GM23338 (cell line): ENCODE data around the gene TM4SF5. TPM values are rescaled to one million over a fixed set of nuclear protein-coding genes. Genes with fewer than 3 reads are reported as not detected.

Experiments used
- ATAC-seq: fragments of 200-7000 bp; cut with Tn5 transposase; 3 replicates; pipeline ENCODE4 v1.9.1; 2020
- DNase-seq: peaks from one replicate; pipeline ENCODE4 v3.0.0-alpha.2; 2015; ENCODE audit warnings: low spot score
- H2AFZ ChIP-seq: fragments of 200-600 bp; sonication (generic); 2 replicates; pipeline ENCODE4 v1.8.0; 2016; ENCODE audit warnings: antibody characterized with exemption, mild to moderate bottlenecking, moderate library complexity
- H3F3A ChIP-seq: fragments of 200-600 bp; sonication (generic); replicated peaks from 2 replicates; pipeline ENCODE4 v1.8.0; 2017; ENCODE audit warnings: antibody characterized with exemption, mixed run types, low read depth
- H3K27ac ChIP-seq: fragments of 200-600 bp; sonication (generic); 2 replicates; pipeline ENCODE4 v1.6.1; 2016; ENCODE audit warnings: low read depth
- H3K27me3 ChIP-seq: fragments of 200-600 bp; sonication (generic); 2 replicates; pipeline ENCODE4 v1.8.0; 2016; ENCODE audit warnings: mild to moderate bottlenecking, mixed run types, moderate library complexity; ENCODE audit not compliant: insufficient read depth
- H3K36me3 ChIP-seq: fragments of 200-600 bp; sonication (generic); 2 replicates; pipeline ENCODE4 v1.8.0; 2016; ENCODE audit warnings: mild to moderate bottlenecking; ENCODE audit not compliant: insufficient read depth
- H3K4me1 ChIP-seq: fragments of 200-600 bp; sonication (generic); 2 replicates; pipeline ENCODE4 v1.8.0; 2016; ENCODE audit warnings: mild to moderate bottlenecking, moderate library complexity; ENCODE audit not compliant: insufficient read depth
- H3K4me2 ChIP-seq: fragments of 200-600 bp; sonication (generic); 2 replicates; pipeline ENCODE4 v1.7.1; 2017; ENCODE audit warnings: mixed run types
- H3K4me3 ChIP-seq: fragments of 200-600 bp; sonication (generic); 2 replicates; pipeline ENCODE4 v1.6.1; 2016; ENCODE audit warnings: mixed run types
- H3K79me2 ChIP-seq: fragments of 200-600 bp; sonication (generic); replicated peaks from 2 replicates; pipeline ENCODE4 v1.8.0; 2017; ENCODE audit warnings: mild to moderate bottlenecking; ENCODE audit not compliant: insufficient read depth
- H3K9me2 ChIP-seq: fragments of 200-600 bp; sonication (generic); 2 replicates; pipeline ENCODE4 v1.8.0; 2017; ENCODE audit not compliant: insufficient read depth
- H4K20me1 ChIP-seq: fragments of 200-600 bp; sonication (generic); replicated peaks from 2 replicates; pipeline ENCODE4 v1.8.0; 2017; ENCODE audit warnings: mild to moderate bottlenecking; ENCODE audit not compliant: insufficient read depth
- H3K27ac Mint-ChIP-seq: 2 replicates; pipeline ENCODE4 v1.8.0; 2020; ENCODE audit warnings: inconsistent platforms, mild to moderate bottlenecking, moderate library complexity, mixed read lengths
- H3K27me3 Mint-ChIP-seq: 3 replicates; pipeline ENCODE4 v1.8.0; 2022; ENCODE audit warnings: low read depth, mild to moderate bottlenecking, moderate library complexity, mixed read lengths, inconsistent platforms; ENCODE audit not compliant: insufficient read depth, poor library complexity
- H3K36me3 Mint-ChIP-seq: 3 replicates; pipeline ENCODE4 v1.8.0; 2021; ENCODE audit warnings: low read depth, mild to moderate bottlenecking, inconsistent platforms, moderate library complexity, mixed read lengths
- H3K4me1 Mint-ChIP-seq: 3 replicates; pipeline ENCODE4 v1.8.0; 2020; ENCODE audit warnings: mild to moderate bottlenecking, inconsistent platforms, mixed read lengths
- H3K4me3 Mint-ChIP-seq: 3 replicates; pipeline ENCODE4 v1.8.0; 2021; ENCODE audit warnings: moderate library complexity, mild to moderate bottlenecking, inconsistent platforms, mixed read lengths
- H3K9me3 Mint-ChIP-seq: 3 replicates; pipeline ENCODE4 v1.8.0; 2020; ENCODE audit warnings: moderate library complexity, mild to moderate bottlenecking, inconsistent platforms, mixed read lengths
- CREB1 ChIP-seq: fragments of 250-450 bp; sonication (Bioruptor Pico); IDR thresholded peaks from 2 replicates; pipeline ENCODE4 v1.5.0; 2020; ENCODE audit warnings: low read depth, mild to moderate bottlenecking, moderate library complexity
- POLR2AphosphoS5 ChIP-seq: IDR thresholded peaks from 2 replicates; pipeline ENCODE4 v1.6.1; 2016; ENCODE audit warnings: antibody characterized with exemption, low read depth
- ZNF114 ChIP-seq: fragments of 250-450 bp; sonication (Bioruptor Pico); IDR thresholded peaks from 2 replicates; pipeline ENCODE4 v1.5.0; 2020; ENCODE audit warnings: mild to moderate bottlenecking, moderate library complexity
- polyA plus RNA-seq: library from polyadenylated mRNA; unstranded; fragments of >200 nt; fragmentation: Nextera tagmentation; extraction: Ambion mirVana; gene quantifications from 2 replicates; pipeline ENCODE4 v1.2.1, GENCODE V29; 2016
- total RNA-seq: library from RNA; depleted of rRNA; stranded (reverse); fragments of >200 nt; shearing (Covaris generic); gene quantifications from 2 replicates; pipeline ENCODE4 v1.2.3, GENCODE V29; 2014
- TF ChIP-seq, protein P1 (sequence below): fragments of 250-450 bp; sonication (Bioruptor Pico); IDR thresholded peaks from 2 replicates; pipeline ENCODE4 v1.5.0; 2020; ENCODE audit warnings: mild to moderate bottlenecking, moderate library complexity
- TF ChIP-seq, protein P2 (sequence below), 2 experiments: fragments of 200-600 bp in 1 of 2; sonication (generic) in 1 of 2; conservative IDR thresholded peaks; 2 replicates each; pipeline versions ENCODE4 v1.5.1 to v1.6.1; 2016 to 2017; ENCODE audit warnings: antibody characterized with exemption in 2 of 2, low read depth in 2 of 2, mild to moderate bottlenecking in 2 of 2, moderate library complexity in 1 of 2
- TF ChIP-seq, protein P3 (sequence below): IDR thresholded peaks from 2 replicates; pipeline ENCODE4 v1.6.1; 2016; ENCODE audit warnings: antibody characterized with exemption

TM4SF5 gene
- total and polyA plus RNA-seq, 2 experiments from 2014 or later, result not detected

GRCh38 chr17:4789701-4789950, 17.9 kb downstream of the TM4SF5 start (continued):
- TF ChIP-seq, protein P1, sequence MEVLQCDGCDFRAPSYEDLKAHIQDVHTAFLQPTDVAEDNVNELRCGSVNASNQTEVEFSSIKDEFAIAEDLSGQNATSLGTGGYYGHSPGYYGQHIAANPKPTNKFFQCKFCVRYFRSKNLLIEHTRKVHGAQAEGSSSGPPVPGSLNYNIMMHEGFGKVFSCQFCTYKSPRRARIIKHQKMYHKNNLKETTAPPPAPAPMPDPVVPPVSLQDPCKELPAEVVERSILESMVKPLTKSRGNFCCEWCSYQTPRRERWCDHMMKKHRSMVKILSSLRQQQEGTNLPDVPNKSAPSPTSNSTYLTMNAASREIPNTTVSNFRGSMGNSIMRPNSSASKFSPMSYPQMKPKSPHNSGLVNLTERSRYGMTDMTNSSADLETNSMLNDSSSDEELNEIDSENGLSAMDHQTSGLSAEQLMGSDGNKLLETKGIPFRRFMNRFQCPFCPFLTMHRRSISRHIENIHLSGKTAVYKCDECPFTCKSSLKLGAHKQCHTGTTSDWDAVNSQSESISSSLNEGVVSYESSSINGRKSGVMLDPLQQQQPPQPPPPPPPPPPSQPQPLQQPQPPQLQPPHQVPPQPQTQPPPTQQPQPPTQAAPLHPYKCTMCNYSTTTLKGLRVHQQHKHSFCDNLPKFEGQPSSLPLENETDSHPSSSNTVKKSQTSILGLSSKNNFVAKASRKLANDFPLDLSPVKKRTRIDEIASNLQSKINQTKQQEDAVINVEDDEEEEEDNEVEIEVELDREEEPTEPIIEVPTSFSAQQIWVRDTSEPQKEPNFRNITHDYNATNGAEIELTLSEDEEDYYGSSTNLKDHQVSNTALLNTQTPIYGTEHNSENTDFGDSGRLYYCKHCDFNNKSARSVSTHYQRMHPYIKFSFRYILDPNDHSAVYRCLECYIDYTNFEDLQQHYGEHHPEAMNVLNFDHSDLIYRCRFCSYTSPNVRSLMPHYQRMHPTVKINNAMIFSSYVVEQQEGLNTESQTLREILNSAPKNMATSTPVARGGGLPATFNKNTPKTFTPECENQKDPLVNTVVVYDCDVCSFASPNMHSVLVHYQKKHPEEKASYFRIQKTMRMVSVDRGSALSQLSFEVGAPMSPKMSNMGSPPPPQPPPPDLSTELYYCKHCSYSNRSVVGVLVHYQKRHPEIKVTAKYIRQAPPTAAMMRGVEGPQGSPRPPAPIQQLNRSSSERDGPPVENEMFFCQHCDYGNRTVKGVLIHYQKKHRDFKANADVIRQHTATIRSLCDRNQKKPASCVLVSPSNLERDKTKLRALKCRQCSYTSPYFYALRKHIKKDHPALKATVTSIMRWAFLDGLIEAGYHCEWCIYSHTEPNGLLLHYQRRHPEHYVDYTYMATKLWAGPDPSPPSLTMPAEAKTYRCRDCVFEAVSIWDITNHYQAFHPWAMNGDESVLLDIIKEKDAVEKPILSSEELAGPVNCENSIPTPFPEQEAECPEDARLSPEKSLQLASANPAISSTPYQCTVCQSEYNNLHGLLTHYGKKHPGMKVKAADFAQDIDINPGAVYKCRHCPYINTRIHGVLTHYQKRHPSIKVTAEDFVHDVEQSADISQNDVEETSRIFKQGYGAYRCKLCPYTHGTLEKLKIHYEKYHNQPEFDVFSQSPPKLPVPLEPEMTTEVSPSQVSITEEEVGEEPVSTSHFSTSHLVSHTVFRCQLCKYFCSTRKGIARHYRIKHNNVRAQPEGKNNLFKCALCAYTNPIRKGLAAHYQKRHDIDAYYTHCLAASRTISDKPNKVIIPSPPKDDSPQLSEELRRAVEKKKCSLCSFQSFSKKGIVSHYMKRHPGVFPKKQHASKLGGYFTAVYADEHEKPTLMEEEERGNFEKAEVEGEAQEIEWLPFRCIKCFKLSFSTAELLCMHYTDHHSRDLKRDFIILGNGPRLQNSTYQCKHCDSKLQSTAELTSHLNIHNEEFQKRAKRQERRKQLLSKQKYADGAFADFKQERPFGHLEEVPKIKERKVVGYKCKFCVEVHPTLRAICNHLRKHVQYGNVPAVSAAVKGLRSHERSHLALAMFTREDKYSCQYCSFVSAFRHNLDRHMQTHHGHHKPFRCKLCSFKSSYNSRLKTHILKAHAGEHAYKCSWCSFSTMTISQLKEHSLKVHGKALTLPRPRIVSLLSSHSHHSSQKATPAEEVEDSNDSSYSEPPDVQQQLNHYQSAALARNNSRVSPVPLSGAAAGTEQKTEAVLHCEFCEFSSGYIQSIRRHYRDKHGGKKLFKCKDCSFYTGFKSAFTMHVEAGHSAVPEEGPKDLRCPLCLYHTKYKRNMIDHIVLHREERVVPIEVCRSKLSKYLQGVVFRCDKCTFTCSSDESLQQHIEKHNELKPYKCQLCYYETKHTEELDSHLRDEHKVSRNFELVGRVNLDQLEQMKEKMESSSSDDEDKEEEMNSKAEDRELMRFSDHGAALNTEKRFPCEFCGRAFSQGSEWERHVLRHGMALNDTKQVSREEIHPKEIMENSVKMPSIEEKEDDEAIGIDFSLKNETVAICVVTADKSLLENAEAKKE (CRISPR knock-in tag), result no peak

DNA sequence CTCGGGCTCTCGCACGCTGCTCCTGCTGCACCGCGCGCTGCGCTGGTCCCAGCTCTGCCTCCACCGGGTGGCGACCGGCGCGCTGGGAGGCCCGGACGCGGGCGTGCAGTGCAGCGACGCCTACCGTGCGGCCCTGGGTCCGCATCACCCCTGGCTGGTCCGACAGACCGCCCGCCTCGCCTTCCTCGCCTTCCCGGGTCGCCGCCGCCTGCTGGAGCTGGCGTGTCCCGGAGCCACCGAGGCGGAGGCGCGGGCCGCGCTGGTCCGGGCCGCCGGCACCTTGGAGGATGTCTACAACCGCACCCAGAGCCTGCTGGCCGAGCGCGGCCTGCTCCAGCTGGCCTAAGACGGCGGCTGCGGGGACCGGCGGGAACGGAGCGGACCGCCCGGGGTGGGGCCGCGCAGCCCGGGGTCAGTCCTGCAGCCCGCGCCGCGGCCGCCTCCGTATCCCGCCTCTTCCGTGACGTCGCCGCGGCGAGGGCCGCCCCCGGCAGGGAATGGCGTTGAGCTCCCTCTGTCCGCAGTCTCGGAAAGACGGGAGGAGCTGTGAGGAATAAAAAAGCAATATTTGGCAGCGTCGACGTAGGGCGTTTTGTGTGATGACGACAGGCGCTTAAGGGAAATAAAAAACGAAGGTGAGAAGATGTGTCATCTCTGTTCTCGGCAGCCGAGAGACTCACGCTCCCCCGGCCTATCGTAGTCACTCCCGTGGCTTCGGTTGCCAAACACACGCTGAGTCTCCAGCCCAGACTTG, 18.4 kb downstream of the TM4SF5 start:
- peak overlapping the region; percentile 99 for H3K4me2 ChIP-seq
- H3K9me2 ChIP-seq, result no peaks in the 10 kb centered on the region
- no peak overlapping the region for H3K27ac ChIP-seq
- no peaks in the 10 kb centered on the region for H4K20me1 ChIP-seq
- H3K79me2 ChIP-seq, result no peaks in the 10 kb centered on the region
- H3K4me1 ChIP-seq, result peaks cover 30% of the 10 kb centered on the region
- H3K9me3 Mint-ChIP-seq, result no peaks in the 10 kb centered on the region; the same call in 2 of the 3 replicates
- ATAC-seq (peak; percentile 79), DNase-seq (peak; percentile 79)
- H3K36me3 Mint-ChIP-seq, result peaks cover 5% of the 10 kb centered on the region; the same call in 1 of the 3 replicates
- H3K27ac Mint-ChIP-seq, result no peak overlapping the region
- H3K4me3 ChIP-seq, result peak overlapping the region; percentile 87
- H3K4me1 Mint-ChIP-seq, result peaks cover 23% of the 10 kb centered on the region
- peaks cover 40% of the 10 kb centered on the region for H3K27me3 Mint-ChIP-seq
- TF ChIP-seq, protein P2, sequence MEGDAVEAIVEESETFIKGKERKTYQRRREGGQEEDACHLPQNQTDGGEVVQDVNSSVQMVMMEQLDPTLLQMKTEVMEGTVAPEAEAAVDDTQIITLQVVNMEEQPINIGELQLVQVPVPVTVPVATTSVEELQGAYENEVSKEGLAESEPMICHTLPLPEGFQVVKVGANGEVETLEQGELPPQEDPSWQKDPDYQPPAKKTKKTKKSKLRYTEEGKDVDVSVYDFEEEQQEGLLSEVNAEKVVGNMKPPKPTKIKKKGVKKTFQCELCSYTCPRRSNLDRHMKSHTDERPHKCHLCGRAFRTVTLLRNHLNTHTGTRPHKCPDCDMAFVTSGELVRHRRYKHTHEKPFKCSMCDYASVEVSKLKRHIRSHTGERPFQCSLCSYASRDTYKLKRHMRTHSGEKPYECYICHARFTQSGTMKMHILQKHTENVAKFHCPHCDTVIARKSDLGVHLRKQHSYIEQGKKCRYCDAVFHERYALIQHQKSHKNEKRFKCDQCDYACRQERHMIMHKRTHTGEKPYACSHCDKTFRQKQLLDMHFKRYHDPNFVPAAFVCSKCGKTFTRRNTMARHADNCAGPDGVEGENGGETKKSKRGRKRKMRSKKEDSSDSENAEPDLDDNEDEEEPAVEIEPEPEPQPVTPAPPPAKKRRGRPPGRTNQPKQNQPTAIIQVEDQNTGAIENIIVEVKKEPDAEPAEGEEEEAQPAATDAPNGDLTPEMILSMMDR (conservative IDR thresholded peaks at IDR 0.05; ENCODE audit: low read depth in 2 of 2), result peak; percentile 32 to 68
- TF ChIP-seq, protein P3, sequence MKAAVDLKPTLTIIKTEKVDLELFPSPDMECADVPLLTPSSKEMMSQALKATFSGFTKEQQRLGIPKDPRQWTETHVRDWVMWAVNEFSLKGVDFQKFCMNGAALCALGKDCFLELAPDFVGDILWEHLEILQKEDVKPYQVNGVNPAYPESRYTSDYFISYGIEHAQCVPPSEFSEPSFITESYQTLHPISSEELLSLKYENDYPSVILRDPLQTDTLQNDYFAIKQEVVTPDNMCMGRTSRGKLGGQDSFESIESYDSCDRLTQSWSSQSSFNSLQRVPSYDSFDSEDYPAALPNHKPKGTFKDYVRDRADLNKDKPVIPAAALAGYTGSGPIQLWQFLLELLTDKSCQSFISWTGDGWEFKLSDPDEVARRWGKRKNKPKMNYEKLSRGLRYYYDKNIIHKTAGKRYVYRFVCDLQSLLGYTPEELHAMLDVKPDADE, result peak; percentile 37; the same call in 1 of the 2 replicates
- peak; percentile 47 for TF ChIP-seq POLR2AphosphoS5
- peak; percentile 85 for TF ChIP-seq CREB1 (CRISPR knock-in tag)
- no peak for TF ChIP-seq ZNF114
- peak overlapping the region; percentile 88 for H2AFZ ChIP-seq
- H3K27me3 ChIP-seq, result peaks cover 42% of the 10 kb centered on the region
- H3K36me3 ChIP-seq, result no peaks in the 10 kb centered on the region
- H3K4me3 Mint-ChIP-seq, result peak overlapping the region; percentile 82
- H3F3A ChIP-seq, result peaks cover 19% of the 10 kb centered on the region; the same call in 1 of the 2 replicates
